Epithelial cell of proximal tubule (primary cell): ENCODE results near the gene CCDC180. TPM values are rescaled to one million over a fixed set of nuclear protein-coding genes. Genes with fewer than 3 reads are reported as not detected.
"Not testable (repeated sequence)": the region's sequence is repeated elsewhere in the genome, so short reads cannot be mapped to it uniquely, and the experiment has no call there.

Experiments
- DNase-seq: peaks from one replicate; pipeline ENCODE4 v3.0.0-alpha.2; 2011; ENCODE audit warnings: low read depth
- H3K4me3 ChIP-seq: 2 replicates; pipeline ENCODE4 v1.5.1; 2011; ENCODE audit warnings: low read depth, mild to moderate bottlenecking, low read length
- total RNA-seq: library from RNA; depleted of rRNA; stranded (reverse); fragments of >200 nt; gene quantifications from 2 replicates; pipeline ENCODE4 v1.2.3, GENCODE V29; 2015
- TF ChIP-seq, protein P1 (sequence below): conservative IDR thresholded peaks from 2 replicates; pipeline ENCODE4 v1.5.1; 2012; ENCODE audit warnings: low read depth, mild to moderate bottlenecking, low read length

Gene CCDC180
- 0.29 and 0.75 TPM in 2 replicates for total RNA-seq

DNA sequence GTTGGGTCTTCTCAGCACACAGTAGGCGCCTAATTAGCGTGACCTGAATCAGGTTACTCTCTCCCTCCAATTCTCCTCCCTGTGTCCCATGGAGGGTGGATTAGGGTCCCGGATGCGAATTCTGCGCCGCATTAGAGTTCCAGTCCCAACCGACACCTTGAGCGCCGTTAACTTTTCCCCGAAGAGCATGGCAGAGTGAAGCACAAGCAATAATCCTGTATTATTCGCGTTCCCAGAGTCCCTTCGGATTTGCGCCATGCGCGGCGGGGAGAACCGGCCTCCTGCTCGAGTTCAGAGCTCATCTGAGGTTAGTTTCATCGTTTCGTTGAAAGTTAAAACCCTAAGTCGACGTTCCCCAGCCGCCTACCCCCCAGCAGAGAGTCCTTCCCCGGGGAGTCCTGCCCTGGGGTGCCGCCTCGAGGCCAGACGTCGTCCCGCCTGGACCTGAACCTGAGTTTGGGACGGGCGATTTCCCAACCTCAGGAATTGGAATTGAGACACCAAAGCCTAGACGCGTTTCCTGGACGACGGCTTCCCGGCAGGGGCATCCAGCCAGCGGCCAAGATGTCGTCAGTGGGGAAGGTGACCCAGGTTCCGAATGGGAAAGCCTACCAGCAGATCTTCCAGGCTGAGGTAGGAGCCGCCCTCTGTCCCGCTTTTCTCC is at the start of gene CCDC180:
Gene CCDC180 (plus strand): TSS at position 160 of the 664 bp plus-strand sequence. CDS start 405 bp downstream, at position 565.
- TF ChIP-seq, protein P1, sequence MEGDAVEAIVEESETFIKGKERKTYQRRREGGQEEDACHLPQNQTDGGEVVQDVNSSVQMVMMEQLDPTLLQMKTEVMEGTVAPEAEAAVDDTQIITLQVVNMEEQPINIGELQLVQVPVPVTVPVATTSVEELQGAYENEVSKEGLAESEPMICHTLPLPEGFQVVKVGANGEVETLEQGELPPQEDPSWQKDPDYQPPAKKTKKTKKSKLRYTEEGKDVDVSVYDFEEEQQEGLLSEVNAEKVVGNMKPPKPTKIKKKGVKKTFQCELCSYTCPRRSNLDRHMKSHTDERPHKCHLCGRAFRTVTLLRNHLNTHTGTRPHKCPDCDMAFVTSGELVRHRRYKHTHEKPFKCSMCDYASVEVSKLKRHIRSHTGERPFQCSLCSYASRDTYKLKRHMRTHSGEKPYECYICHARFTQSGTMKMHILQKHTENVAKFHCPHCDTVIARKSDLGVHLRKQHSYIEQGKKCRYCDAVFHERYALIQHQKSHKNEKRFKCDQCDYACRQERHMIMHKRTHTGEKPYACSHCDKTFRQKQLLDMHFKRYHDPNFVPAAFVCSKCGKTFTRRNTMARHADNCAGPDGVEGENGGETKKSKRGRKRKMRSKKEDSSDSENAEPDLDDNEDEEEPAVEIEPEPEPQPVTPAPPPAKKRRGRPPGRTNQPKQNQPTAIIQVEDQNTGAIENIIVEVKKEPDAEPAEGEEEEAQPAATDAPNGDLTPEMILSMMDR: no peak
- no peak for DNase-seq
- peak within 1 kb of the TSS; percentile 47 for H3K4me3 ChIP-seq

DNA sequence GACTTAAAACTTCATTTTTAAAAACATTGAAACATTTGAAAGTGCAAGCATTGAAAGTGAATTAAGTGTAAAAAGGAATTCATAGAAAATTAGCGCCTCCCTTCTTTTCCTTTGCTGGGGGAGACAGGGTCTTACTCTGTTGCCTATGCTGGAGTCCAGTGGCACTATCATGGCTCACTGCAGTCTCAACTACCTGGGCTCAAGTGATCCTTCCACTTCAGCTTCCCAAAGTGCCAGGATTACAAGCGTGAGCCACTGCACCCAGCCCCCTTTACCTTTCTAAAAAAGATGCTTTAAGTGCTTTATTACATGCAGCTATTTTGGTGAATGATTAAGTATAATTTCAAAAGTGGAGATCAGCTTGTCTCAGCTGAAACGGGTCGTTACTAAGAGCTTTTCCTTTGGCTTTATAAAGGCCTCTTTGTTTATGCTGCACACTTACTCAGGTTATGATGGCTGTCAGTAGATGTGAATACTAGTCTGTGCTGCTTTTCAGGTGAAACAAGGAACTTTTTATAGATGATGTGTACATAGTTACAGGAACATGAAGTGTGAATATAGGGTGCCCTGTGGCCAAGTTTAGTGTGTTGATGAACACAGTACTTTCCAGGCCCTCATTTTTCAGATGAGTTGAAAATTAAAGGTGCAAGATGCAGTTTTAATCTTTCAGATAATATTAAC is 47.5 kb upstream of the CCDC180 start:
- H3K4me3 ChIP-seq, DNase-seq: not testable (repeated sequence)

DNA sequence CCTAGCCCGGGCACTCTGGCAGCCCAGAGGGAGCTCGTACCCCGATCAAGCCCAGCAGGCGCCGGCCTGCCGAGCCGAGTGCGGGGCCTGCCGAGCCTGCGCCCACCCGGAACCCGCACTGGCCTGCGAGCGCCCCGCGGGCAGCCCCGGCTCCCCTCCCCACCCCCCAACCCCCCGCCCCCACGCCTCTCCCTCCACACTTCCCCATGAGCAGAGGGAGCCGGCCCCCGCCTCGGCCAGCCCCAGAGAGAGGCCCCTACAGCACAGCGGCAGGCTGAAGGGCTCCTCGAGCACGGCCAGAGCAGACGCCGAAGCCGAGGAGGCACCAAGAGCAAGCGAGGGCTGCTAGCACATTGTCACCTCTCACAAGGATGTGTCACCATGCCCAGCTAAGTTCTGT is 36.2 kb upstream of the CCDC180 start:
- TF ChIP-seq, protein P1: no peak
- no peak overlapping the region for H3K4me3 ChIP-seq
- DNase-seq: no peak

DNA sequence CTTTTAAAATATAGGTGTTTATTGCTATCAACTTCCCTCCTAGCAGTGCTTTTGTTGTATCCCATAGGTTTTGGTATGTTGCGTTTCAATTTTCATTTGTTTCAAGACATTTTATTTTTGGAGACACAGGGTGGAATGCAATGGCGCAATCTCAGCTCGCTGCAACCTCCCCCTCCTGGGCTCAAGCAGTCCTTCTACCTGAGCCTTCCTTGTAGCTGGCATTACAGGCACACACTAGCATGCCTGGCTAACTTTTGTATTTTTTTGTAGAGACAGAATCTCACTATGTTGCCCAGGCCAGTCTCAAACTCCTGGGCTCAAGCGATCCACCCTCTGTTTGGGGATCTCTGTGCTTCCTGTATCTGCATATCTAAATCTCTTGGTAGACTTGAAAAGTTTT is 35.4 kb upstream of the CCDC180 start:
- DNase-seq: no peak
- no peak overlapping the region for H3K4me3 ChIP-seq
- TF ChIP-seq, protein P1: no peak

DNA sequence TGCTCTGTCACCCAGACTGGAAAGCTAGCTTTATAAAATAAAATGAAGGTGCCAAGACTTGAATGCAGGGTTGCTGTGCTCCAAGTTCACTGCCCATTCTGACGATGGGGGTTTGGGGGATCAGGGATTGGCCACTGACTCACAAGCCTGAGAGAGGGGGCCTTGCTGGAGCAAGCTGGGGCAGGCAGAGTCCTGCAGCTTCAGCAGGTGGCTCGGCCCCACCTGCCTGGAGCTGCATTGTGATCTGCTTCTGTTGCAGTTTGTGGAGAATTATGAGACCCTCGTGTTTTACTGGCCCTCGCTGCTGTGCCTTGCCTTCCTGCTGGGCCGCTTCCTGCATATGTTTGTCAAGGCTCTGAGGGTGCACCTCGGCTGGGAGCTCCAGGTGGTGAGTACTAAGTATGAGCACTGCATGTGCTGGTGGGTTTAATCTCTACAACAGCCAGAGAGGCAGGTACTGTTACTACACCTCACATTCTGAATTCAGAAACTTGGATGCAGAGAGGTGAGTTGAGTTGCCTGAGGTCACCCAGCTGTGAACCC is 31.1 kb upstream of the CCDC180 start:
- TF ChIP-seq, protein P1: no peak
- H3K4me3 ChIP-seq: no peak overlapping the region
- no peak for DNase-seq

DNA sequence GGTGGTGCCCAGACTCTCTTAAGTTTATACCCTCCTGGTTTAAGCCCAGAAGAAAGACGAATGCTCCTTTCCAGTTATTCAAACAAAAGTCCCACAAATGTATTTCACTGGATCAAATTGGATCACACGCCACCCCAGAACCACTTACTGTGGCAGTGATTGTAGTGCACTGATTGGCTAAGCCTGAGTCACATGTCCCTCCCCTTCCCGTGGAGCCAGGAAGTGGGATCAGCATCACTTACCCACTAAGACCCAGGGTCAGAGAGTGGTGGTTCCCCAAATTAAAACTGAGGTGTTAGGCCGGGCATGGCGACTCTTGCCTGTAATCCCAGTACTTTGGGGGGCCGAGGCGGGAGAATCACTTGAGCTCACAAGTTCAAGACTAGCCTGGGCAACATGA is 29.5 kb upstream of the CCDC180 start:
- no peak for DNase-seq
- TF ChIP-seq, protein P1: no peak
- H3K4me3 ChIP-seq: no peak overlapping the region

DNA sequence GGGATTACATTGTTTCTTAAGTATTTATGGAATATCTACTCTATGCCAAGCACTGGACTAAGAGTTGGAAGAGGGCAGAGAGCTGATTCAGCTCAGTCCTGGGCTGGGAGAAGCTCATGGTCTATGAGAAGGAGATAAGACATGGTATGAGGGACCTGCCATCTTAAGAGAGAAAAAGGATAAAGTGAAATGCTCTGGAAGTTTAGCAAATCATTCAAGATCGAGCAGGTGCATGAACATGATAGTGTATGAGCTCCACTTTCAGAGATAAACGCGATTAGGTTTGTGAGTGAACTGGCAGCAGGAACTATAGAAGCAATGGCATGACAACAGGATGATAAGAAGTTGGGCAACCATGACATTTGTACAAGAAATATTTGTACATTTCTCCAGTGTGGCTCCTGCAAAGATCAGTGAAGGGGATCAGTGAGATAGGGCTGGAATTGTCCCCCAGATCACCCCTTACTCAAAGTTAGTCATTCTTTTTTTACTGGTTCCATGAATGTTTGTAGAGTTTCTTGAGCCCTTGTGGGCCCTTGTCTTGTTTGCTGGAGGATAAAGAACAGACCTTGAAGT is 26.6 kb upstream of the CCDC180 start:
- H3K4me3 ChIP-seq: no peak overlapping the region
- DNase-seq: no peak
- TF ChIP-seq, protein P1: no peak
